COLO668 (cell line): ENCODE results near the gene DAGLB.
"Not testable (repeated sequence)": the region's sequence is repeated elsewhere in the genome, so short reads cannot be mapped to it uniquely, and the experiment has no call there.

Source experiments
- DNase-seq: peaks from one replicate; lab custom pipeline; 2025; ENCODE audit not compliant: unreplicated experiment; lab: John Stamatoyannopoulos, UW

The DAGLB gene

DNA sequence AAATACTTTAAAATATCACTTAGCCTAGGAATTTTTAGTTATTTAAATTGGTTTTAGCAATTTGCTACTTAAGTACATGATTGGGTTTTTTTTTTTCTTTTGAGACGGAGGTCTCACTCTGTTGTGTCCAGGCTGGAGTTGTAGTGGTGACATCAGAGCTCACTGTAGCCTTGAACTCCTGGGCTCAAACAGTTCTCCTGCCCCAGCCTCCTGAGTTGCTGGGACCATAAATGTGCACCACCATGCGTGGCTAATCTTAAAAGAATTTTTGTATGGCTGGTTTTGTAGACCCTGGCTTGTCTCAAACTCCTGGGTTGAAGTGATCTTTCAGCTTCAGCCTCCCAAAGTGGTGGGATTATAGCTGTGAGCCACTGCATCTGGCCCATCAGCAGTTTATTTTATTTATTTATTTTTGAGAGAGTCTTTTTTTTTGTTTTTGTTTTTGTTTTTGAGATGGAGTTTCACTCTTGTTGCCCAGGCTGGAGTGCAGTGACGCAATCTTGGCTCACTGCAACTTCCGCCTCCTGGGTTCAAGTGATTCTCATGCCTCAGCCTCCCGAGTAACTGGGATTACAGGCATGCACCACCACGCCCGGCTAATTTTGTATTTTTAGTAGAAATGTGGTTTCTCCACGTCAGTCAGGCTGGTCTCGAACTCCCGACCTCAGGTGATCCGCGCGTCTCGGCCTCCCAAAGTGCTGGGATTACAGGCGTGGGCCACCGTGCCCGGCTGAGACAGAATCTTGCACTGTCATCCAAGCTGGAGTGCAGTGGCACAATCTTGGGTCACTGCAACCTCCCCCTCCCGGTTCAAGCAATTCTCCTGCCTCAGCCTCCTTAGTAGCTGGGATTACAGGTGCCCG lies 47.3 kb downstream of the DAGLB start:
- DNase-seq, result not testable (repeated sequence)

DNA sequence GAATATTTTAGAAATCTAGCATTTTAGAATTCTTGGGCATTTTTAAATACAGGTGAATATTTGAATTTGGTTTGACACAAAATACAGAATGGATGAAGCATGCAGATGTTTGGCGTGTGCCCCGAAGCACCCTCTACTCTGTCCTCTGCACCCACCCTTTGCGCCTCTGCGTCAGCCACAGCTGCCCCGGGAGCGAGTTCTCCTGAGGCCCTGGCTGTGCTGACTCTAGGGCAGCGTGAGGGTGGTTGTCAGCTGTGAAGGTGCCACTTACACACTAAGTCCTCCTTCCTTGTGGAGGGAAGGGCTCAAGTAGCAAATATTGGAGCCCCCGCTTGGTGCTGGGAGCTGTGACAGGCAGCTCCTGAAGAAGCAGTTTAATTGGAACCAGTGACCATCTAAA lies 48.4 kb downstream of the DAGLB start:
- no peak for DNase-seq

DNA sequence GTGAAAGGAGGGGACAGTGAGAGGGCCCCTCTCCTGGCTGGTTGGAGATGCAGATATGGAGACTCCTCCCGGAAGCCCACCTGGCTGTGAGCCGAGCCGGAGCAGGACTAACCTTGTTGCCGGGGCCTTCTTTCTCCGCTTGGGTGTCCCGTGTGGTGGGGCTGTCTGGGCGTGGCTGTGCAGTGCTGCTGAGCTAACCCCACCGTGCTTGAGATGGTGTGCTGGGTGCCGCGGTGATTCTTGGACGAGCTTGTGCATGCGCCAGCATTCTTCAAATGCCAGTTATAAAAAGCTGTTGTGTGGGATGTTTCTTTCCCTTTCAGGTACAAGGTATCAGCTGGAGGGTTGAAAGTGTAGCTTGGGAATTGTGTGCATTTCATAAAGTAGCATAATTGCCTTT lies 48.8 kb downstream of the DAGLB start:
- DNase-seq, result no peak

DNA sequence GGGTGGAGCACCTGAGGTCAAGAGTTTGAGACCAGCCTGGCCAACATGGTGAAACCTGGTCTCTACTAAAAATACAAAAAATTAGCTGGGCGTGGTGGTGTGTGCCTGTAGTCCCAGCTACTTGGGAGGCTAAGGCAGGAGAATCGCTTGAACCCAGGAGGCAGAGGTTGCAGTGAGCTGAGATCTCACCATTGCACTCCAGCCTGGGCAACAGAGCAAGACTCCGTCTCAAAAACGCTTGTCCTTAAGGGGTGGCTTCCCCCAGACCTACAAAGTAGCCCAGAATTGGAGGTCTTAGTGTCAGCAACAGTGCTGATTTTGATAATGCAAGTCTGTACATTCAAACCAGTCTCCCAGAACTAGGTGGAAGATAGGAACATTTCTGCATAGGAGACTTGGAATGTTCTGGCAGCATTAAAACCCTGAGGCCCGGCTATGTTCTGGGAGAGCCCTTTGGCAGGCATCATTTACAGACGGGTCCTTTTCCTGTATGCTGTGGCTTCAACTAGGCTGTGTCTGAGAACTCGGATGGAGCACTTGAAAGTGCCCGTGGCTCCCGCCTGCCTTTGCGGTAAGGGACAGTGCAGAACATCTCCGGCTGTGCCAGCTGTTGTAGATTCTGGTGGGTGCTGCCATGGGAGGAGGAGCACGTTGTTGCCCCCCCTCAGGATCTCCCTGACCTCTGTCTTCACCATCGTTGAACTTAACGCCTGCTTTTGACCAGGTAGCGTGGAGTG lies 49.8 kb downstream of the DAGLB start:
- not testable (repeated sequence) for DNase-seq

DNA sequence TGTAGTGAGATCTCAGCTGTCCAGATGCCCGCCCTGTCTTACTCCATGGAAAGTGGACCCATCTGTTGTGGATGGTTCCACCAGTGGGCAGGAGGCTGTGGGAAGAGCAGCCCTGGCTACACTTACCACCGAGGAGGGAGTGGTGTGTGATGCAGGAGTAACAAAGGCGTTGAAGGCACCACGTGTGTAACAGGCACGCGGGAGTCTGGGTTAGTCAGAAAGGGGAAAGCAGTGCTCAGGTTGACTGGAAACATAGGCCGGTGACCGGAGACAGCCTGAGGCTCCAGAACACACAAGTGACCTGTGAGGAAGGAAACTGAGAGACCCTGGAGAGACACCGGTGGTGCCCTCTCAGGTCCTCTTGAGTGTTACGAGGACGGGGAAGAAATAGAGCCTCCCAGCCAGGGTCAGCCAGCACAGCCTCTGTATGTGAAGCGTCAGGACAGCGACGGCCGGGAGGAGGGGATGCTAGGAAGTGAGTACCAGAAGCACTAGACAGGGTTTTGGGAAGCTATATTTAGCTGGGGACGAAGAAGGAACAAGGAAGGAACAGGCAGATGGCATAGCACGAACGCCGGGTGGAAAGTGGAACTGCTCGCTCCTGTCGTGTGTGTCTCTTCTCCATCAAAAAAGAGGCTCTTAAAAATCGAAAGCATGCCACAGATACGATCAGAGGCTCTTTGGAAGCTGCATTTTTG lies 51.7 kb downstream of the DAGLB start:
- no peak for DNase-seq

DNA sequence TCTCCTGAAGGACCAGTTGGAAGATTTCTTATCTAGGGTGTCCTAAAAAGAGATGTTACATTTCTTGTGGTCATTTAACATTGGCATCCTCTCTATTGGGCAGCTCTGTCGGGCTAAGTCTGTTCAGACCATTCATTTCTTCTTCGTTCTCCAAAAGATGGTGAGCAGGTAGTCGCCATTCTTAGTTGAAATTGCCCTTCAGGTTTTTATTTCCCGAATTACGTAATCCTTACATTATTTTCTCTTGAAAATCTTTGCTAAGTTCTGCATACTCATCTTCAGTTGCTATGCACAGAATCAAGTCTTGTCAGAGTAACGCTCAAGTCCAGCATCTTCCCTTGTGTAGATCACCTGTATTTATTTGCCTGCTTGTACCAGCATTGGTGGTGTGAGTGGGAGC lies 53.6 kb downstream of the DAGLB start:
- DNase-seq, result no peak

DNA sequence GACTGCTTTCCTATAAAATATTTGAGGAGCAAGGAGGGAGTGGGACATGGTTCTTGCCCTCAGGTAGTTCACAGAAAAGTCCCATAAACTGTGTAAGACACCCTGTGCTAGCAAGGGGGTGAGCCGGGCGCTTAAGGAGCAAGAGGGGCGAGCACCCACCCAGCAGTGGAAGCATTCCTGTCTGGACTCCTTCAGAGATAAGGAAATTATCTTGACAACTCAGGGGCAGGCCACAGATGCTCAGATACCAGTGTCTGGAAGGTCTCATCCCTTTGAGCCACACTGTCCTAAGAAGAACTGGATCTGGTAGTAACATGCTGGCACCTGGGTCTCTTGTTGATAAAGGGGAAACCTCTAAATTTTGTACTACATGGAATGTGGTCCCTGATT lies 54.1 kb downstream of the DAGLB start:
- no peak for DNase-seq

DNA sequence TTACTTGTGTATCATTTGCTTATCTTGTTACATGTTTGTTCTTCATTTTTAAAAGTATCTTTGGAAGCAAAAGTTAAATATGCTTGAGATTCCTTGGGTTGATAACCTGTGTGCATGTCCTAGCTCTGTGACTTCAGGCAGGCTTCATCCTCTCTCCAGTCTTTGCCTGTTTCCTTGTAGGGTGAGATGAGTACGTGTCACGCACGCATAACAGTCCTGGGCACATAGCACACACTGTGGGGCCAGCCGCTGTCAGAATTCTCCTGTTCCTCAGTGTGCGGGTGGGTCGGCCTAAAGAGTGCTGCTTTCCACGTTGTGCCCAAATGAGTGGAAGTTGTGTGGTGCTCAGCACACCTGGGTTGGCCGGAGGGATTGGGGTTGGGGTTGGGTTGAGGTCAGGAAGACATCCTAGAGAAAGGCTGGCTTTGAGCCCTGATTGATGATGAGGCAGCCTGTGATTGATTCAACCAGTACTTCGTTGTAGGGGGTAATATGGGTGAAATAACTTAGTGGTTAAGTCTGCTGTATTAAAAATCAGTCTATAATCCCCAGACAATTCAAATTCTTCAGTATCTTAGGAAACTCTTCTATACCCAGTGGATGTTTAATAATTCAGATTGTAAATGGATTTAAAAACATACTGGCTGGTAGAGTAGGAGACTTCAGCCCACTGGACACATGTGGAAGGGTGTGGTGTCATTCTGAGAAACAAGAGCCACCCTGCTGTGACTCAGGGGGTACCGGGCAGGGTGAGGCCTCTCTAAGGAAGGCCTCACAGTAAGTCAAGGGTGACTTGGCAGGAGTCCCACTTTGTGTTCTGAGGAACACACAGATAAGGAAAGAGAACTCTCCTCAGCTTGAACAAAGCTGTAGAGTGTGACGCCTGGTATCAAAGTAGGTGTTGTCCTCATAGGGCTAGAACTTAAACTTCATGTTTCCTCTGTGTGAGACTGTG lies 54.8 kb downstream of the DAGLB start:
- DNase-seq, result no peak

DNA sequence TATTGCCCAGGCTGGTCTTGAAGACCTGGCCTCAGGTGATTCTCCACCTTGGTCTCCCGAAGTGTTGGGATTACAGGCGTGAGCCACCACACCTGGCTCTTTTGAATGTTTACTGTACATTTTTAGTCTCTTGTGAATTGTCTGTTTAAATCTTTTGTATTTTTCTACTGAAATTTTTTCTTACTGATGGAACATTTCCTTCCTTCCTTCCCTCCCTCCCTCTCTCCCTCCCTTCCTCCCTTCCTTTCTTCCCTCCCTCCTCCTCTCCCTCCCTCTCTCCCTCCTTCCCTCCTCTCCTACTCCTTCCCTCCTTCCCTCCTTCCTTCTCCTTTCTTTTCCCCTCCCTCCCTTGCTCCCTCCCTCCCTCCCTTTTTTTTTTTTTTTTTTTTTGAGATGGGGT lies 58.0 kb downstream of the DAGLB start:
- DNase-seq, result no peak

DNA sequence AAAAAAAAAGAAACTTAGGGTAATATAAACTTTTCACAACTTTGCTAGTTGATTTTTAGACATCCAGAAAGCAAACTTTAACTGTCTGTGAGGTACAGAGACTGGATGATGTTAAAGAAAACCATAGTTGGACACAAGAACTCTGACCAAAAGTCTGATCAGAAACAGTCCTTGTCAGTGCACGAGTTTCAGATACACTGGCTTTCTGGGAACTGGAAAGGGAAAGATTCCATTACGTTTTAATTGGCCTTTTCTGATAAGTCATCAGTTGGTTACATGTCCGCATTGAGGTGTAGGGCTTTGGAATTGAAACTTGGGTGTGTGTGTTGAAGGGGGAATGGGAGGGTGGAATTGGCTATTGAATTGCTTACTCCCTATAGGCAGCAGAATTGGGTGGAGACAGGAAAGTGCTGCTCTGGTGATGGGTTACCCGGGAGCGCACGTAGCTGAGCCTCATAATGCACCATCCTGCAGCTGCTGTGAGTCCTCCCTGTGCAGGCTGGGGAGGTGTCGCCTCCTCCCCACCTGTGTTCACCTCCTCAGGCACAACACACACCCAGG lies 59.9 kb downstream of the DAGLB start:
- DNase-seq, result no peak

DNA sequence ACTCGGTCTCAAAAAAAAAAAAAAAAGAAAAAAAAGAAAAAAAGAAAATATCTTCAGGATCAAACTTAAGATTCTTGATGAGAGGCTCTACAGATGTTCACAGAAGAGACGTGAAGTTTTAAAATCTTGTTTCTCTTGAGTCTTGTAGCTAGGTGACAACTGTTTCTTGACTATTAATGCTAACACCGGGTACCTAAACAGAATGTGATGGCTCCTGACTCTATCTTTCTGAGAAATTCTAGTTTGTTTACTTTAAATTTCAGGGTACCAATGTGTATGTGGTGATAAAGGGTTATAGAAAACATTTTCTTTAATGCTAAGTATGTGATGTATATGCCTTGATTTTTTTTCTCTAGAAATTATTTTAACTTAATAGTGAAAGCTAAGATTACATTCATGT lies 61.0 kb downstream of the DAGLB start:
- DNase-seq, result no peak

DNA sequence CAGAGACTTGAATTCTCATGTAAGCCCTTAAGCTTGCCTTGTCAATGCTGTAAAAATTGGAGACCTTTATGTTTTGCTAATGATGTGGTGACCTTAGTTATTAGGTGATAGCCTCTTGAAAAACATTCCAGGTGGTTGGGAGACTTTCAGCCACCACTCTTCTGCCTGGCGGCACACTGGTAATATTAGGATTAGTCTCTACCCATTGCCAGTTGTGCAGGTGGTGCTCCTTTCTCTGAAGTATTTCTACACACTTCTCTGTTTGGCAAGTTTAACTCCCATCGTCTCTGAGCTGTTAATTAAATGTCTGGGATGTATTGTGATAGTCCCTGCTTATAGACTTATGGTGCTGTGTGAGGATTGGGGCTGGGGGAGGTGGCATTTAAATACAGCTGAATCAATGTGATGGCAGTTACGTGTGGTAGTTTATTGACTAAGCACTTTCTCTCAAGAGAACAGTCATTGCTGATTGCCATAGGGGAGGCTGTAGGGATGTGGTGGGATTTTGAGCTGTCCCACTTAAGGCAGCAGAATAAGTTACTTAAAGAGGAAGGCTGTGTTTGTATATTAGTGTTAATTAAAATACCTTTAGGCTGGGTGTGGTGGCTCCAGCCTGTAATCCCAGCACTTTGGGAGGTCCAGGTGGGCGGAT lies 61.7 kb downstream of the DAGLB start:
- no peak for DNase-seq

DNA sequence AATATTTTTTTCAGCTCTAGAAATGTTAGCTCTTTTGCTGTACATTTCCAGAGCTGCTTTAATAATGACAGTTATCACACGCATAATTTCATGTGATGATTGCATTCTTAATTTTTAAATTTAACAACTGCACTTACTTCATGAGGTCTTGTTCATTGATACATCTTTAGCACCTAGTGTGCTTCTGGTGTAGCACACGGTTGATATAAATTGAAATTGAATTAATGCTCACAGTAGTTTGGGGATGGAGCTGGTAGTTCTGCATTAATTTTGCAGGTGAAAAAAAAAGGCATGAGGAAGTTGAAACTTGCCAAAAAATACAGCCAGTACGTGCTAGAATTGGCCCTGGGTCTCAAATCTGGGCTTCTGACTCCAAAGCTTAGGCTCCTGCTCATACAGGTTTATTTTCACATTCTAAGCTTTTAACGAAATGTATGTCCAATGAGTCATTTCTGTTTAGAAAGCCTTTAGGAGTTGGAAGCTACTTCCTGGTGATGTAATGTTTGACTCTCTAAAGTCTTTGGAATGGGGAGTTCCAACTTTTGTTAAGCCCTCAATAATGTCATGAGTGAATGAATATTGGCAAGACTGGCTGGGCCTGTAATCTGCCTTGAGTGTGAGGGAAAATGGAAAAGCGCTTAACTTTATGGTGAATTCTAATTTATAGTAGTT lies 62.5 kb downstream of the DAGLB start:
- DNase-seq, result no peak

DNA sequence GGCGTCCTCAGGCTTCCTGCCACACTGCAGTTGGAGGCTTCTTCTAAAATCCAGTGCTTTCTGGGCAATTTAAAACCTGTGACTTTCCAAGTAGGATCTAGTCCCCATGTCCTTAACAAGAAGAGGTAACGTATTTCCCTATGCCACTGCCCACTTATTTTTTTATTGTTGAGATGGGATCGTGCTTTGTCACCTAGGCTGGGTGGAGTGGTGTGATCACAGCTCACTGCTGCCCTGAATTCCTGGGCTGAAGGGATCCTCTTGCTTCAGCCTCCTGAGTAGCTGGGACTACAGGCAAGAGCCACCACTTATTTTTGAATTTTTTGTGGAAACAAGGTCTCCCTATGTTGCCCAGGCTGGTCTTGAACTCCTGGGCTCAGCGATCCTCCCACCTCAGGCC lies 63.4 kb downstream of the DAGLB start:
- no peak for DNase-seq

DNA sequence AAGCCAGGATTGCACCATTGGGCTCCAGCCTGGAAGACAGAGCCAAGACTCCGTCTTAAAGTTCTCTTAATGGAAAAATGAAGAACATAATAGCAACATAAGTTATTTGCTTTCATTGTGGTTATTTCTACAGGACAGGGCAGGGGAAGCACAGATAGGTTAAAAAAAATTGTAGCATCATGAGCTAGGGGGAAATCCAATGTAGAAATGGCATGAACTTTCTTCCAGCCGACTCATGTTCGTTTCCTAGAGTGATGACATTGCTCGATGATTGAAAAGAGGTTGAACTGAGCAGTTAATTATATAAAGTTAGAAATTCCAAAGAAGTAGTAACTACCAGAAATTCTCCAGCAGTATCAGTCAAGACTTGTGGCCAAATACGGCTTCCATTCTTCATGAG lies 64.9 kb downstream of the DAGLB start:
- no peak for DNase-seq

DNA sequence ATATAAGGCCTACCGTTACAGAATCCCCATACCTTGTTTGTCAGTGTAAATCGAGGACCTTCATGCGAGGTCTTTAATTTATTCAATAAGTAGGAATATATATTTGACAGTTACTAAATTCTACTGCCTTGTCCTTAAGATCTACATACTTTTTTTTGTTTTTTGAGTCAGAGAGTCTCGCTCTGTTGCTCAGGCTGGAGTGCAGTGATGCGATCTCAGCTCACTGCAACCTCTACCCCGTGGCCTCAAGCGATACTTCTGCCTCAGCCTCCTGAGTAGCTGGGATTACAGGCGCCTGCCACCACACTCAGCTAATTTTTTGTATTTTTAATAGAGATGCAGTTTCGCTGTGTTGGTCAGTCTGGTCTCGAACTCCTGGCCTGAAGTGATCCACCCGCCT lies 65.9 kb downstream of the DAGLB start:
- not testable (repeated sequence) for DNase-seq

DNA sequence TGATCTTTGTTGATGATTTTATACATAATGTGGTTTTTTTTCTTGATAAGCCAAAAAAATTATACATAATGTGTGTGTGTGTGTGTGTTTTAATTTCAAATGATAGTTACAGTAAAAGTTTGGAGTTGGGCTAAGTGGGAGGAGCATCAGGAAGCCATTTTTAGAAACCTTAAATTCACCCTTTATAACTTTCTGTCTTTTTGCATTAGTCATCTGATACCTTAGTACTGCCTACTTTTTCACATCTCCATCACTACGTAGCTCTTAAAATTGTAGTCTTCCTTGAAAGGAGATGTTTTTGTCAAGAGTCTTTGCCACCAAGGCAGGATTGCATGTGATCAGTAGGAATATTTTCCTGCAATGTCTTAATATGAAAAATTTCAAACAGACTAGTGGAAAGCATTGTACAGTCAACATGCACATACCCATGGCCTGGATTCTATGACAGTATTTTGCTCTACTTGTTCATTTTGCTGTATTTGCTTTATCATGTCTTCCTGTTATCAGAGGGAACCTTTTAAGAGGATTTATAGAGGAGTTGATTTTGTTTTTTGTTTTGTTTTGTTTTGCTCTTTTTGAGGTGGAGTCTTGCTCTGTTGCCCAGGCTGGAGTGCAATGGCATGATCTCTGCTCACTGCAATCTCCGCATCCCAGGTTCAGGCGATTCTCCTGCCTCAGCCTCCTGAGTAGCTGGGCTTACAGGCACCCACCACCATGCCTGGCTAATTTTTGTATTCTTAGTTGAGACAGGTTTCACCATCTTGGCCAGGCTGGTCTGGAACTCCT lies 67.3 kb downstream of the DAGLB start:
- DNase-seq, result no peak

DNA sequence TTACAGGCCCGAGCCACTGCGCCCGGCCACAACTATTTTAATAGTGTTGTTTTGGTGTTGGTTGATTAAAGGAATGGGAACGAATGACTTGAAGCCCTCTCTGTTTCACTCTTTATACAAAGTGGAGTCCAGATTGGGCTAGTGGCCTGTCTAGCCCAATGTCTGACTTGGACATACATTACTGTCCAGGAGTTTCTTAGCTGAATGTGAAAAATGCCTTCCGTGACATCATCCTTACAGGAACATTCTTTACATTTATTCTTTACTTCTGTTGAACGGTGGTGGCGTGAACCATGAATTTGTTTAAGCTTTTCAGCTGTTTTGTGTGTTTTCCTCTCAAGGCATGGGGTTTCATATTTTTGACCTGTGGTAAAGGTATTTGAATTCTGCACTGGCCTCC lies 67.9 kb downstream of the DAGLB start:
- DNase-seq, result no peak

DNA sequence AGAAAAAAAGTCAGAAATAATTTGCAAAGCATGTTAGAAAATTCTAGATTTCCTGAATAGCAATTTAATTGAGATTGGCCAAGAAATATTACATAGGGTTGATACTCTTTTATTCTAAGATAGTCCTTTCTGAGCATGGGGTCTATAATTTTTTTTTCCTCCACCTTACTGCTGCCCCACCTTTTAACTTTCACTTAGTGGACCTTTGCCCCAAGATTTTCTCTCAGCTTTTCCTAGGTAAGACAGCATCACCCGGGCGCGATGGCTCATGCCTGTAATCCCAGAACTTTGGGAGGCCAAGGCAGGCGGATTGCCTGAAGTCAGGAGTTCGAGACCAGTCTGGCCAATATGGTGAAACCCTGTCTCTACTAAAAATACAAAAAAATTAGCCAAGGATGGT lies 69.2 kb downstream of the DAGLB start:
- not testable (repeated sequence) for DNase-seq
